Peyer's patch (tissue), 4 donors: ENCODE results near the gene TMEM248.

ENCODE experiments used
- POLR2A ChIP-seq, 2 donors: fragments of 450-650 bp; IDR thresholded peaks; one replicate each; pipeline ENCODE4 v1.5.1; 2017; ENCODE audit warnings: antibody characterized with exemption in 2 of 2, mild to moderate bottlenecking in 2 of 2, moderate library complexity in 2 of 2
- TF ChIP-seq, protein P1 (sequence below), 6 experiments: fragments of 450-650 bp in 4 of 6; fragments of 200-600 bp in 2 of 6; sonication (generic) in 1 of 6; IDR thresholded peaks; one replicate each; pipeline ENCODE4 v1.5.1; 2017 to 2019; ENCODE audit warnings: antibody characterized with exemption in 6 of 6, mild to moderate bottlenecking in 3 of 6, moderate library complexity in 1 of 6

DNA sequence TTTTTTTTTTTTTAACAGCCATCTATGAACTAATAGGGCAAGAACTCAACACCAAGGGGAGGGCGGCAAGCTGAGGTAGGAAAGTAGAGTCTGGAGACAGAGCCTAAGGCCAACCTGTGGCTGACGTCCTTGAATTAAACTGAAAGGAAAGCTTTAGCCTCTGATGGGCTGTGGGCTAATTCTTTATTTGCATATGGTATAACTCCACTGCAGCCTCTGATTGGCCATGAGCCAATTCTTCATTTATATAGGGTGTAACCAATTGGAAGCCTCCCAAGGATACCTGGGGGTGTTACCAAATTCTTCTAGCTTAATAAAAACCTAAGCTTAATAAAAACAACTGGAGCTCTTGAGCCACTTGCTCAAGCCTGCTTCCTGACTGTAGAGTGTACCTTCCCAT, 85.9 kb downstream of the TMEM248 start:
- no peak for TF ChIP-seq POLR2A (IDR thresholded peaks at IDR 0.05)
- TF ChIP-seq, protein P1, sequence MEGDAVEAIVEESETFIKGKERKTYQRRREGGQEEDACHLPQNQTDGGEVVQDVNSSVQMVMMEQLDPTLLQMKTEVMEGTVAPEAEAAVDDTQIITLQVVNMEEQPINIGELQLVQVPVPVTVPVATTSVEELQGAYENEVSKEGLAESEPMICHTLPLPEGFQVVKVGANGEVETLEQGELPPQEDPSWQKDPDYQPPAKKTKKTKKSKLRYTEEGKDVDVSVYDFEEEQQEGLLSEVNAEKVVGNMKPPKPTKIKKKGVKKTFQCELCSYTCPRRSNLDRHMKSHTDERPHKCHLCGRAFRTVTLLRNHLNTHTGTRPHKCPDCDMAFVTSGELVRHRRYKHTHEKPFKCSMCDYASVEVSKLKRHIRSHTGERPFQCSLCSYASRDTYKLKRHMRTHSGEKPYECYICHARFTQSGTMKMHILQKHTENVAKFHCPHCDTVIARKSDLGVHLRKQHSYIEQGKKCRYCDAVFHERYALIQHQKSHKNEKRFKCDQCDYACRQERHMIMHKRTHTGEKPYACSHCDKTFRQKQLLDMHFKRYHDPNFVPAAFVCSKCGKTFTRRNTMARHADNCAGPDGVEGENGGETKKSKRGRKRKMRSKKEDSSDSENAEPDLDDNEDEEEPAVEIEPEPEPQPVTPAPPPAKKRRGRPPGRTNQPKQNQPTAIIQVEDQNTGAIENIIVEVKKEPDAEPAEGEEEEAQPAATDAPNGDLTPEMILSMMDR (IDR thresholded peaks at IDR 0.05), result no peak
